T-helper 9 cell (primary cell): ENCODE results near the gene C10orf105.

Experiments
- DNase-seq: peaks from one replicate; pipeline ENCODE4 v3.0.0-alpha.2; 2020

The C10orf105 gene

GRCh38 chr10:71671994-71672946 lies 47.3 kb downstream of the C10orf105 start:
- no peak for DNase-seq

GRCh38 chr10:71667387-71667752 lies 52.2 kb downstream of the C10orf105 start:
- no peak for DNase-seq

- DNase-seq = no peak
Observed at GRCh38 chr10:71666639-71667386, 52.8 kb downstream of the C10orf105 start.

GRCh38 chr10:71665456-71665855 lies 54.1 kb downstream of the C10orf105 start:
- no peak for DNase-seq

- DNase-seq = no peak
Observed at GRCh38 chr10:71664585-71664984, 55.0 kb downstream of the C10orf105 start.

GRCh38 chr10:71663311-71663710 lies 56.3 kb downstream of the C10orf105 start:
- DNase-seq = no peak

GRCh38 chr10:71661779-71662336 lies 57.7 kb downstream of the C10orf105 start:
- DNase-seq = no peak
